GM19240 (cell line): ENCODE results near the gene NME7.
"Not testable (repeated sequence)": the region's sequence is repeated elsewhere in the genome, so short reads cannot be mapped to it uniquely, and the experiment has no call there.

ENCODE experiments used
- DNase-seq: peaks from one replicate; pipeline ENCODE4 v3.0.0; 2011; ENCODE audit warnings: low spot score; ENCODE audit not compliant: insufficient read length

The NME7 gene

GRCh38 chr1:169305948-169306347 is 61.6 kb downstream of the NME7 start:
- no peak for DNase-seq

- no peak for DNase-seq
Observed at GRCh38 chr1:169305356-169305755, 62.2 kb downstream of the NME7 start.

- DNase-seq: no peak
Observed at GRCh38 chr1:169300854-169301253, 66.7 kb downstream of the NME7 start.

- DNase-seq: no peak
Observed at GRCh38 chr1:169298441-169298840, 69.2 kb downstream of the NME7 start.

- DNase-seq: no peak
Observed at GRCh38 chr1:169295846-169296245, 71.8 kb downstream of the NME7 start.

- DNase-seq: no peak
Observed at GRCh38 chr1:169295425-169295824, 72.2 kb downstream of the NME7 start.

GRCh38 chr1:169289016-169289415 is 78.6 kb downstream of the NME7 start:
- DNase-seq: no peak

- no peak for DNase-seq
Observed at GRCh38 chr1:169288011-169288414, 79.6 kb downstream of the NME7 start.

- no peak for DNase-seq
Observed at GRCh38 chr1:169287280-169287679, 80.3 kb downstream of the NME7 start.

GRCh38 chr1:169281562-169281961 is 86.0 kb downstream of the NME7 start:
- not testable (repeated sequence) for DNase-seq

GRCh38 chr1:169271098-169271497 is 96.5 kb downstream of the NME7 start:
- DNase-seq: no peak

GRCh38 chr1:169266133-169266532 is 101.5 kb downstream of the NME7 start:
- DNase-seq: no peak

- DNase-seq: no peak
Observed at GRCh38 chr1:169263059-169263458, 104.5 kb downstream of the NME7 start.

GRCh38 chr1:169261884-169262283 is 105.7 kb downstream of the NME7 start:
- no peak for DNase-seq

- no peak for DNase-seq
Observed at GRCh38 chr1:169260478-169261151, 107.0 kb downstream of the NME7 start.

GRCh38 chr1:169259816-169260215 is 107.8 kb downstream of the NME7 start:
- DNase-seq: no peak

- no peak for DNase-seq
Observed at GRCh38 chr1:169250795-169251194, 116.8 kb downstream of the NME7 start.

- DNase-seq: no peak
Observed at GRCh38 chr1:169250022-169250421, 117.6 kb downstream of the NME7 start.

- no peak for DNase-seq
Observed at GRCh38 chr1:169249611-169250010, 118.0 kb downstream of the NME7 start.

GRCh38 chr1:169245706-169246105 is 121.9 kb downstream of the NME7 start:
- DNase-seq: no peak

- DNase-seq: no peak
Observed at GRCh38 chr1:169240449-169241232, 127.0 kb downstream of the NME7 start.

- no peak for DNase-seq
Observed at GRCh38 chr1:169236880-169237279, 130.7 kb downstream of the NME7 start.

GRCh38 chr1:169236143-169236542 is 131.5 kb downstream of the NME7 start:
- no peak for DNase-seq
